Measurements from ENCODE around the gene SPAG4. TPM values are rescaled to one million over a fixed set of nuclear protein-coding genes. Genes with fewer than 3 reads are reported as not detected.

SPAG4 gene
- total RNA-seq, 2 experiments from 2014 or later = 15.5 to 17.1 TPM

DNA sequence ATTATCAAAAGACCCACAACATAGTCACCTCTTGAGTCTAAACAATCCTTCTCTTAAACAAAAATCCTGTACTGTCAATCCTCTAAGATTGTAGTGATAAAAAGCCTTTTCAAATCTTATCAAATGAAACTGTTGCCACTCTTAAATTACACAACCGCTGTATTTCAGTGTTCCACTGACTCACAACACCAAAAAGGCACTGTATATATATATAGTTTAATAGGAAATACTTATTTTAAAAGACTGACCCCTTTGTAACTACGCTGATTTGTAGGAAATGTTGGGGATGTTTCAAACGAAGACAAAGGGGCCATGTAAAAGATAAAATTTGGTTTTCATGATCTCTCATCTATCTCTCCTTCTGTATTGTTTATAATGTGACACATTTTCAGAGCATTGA, 35.0 kb downstream of the SPAG4 start:
- CTCF ChIA-PET = interaction anchor here (1.0 kb wide), 1 partner anchor 18 kb away, joined by 3 read pairs; no protein-coding TSS in a partner anchor

DNA sequence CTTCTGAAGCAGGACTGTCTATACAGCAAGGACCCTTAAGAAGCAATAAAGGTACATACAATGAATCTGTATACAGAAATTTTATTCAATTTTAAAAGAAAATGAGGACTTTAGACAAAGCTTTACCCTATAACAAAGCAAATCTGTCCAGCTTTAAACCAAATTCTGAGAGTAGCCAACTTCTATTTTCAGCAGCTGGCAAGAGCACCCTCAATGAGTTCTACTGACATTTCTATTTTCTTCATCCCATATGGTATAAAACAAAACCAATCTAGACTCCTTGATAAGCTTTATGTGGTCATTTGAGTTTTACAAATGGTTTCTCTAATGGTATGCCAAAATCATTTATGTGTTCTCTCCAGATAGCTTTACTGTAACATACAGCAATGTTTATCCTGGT, 36.3 kb downstream of the SPAG4 start:
- CTCF ChIA-PET = interaction anchor here (0.5 kb wide), 1 partner anchor 683 kb away, joined by 3 read pairs; no protein-coding TSS in a partner anchor

More for the DNA sequence above, 35.0 kb downstream of the SPAG4 start:
- H3K9me3 ChIP-seq (ENCODE audit: control insufficient read depth in 1 of 2, insufficient read depth in 1 of 2, low read length in 2 of 2) = no peaks in the 10 kb centered on the region
- H3K27ac ChIP-seq (ENCODE audit: low read depth in 1 of 2, low read length in 2 of 2) = no peak overlapping the region
- peaks cover 42% of the 10 kb centered on the region for H3K36me3 Mint-ChIP-seq (ENCODE audit: low read depth)
- no peaks in the 10 kb centered on the region for H3K27me3 ChIP-seq (ENCODE audit: control insufficient read depth in 1 of 2, insufficient read depth in 2 of 2, low read length in 2 of 2)
- H3K9me3 Mint-ChIP-seq = no peaks in the 10 kb centered on the region
- DNase-seq (no peak), ATAC-seq (ENCODE audit: poor library complexity) (no peak)
- H3K4me3 Mint-ChIP-seq = no peak overlapping the region
- H3K4me3 ChIP-seq (ENCODE audit: low read length) = no peak overlapping the region
- H3K27me3 Mint-ChIP-seq = no peaks in the 10 kb centered on the region
- H3K36me3 ChIP-seq (ENCODE audit: insufficient read depth, low read length) = peaks cover 44% of the 10 kb centered on the region
- H3K27ac Mint-ChIP-seq = peak overlapping the region; percentile 45
- H3K4me1 ChIP-seq (ENCODE audit: insufficient read depth, low read length) = peaks cover 20% of the 10 kb centered on the region
- TF ChIP-seq, protein P1, sequence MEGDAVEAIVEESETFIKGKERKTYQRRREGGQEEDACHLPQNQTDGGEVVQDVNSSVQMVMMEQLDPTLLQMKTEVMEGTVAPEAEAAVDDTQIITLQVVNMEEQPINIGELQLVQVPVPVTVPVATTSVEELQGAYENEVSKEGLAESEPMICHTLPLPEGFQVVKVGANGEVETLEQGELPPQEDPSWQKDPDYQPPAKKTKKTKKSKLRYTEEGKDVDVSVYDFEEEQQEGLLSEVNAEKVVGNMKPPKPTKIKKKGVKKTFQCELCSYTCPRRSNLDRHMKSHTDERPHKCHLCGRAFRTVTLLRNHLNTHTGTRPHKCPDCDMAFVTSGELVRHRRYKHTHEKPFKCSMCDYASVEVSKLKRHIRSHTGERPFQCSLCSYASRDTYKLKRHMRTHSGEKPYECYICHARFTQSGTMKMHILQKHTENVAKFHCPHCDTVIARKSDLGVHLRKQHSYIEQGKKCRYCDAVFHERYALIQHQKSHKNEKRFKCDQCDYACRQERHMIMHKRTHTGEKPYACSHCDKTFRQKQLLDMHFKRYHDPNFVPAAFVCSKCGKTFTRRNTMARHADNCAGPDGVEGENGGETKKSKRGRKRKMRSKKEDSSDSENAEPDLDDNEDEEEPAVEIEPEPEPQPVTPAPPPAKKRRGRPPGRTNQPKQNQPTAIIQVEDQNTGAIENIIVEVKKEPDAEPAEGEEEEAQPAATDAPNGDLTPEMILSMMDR (IDR thresholded peaks at IDR 0.05) = no peak
- intact Hi-C loops (cut with DNase I, micrococcal nuclease) = no loop called here
- H3K4me1 Mint-ChIP-seq (ENCODE audit: low read depth) = peaks cover 60% of the 10 kb centered on the region
- POLR2A ChIA-PET = no interaction called here

DNA sequence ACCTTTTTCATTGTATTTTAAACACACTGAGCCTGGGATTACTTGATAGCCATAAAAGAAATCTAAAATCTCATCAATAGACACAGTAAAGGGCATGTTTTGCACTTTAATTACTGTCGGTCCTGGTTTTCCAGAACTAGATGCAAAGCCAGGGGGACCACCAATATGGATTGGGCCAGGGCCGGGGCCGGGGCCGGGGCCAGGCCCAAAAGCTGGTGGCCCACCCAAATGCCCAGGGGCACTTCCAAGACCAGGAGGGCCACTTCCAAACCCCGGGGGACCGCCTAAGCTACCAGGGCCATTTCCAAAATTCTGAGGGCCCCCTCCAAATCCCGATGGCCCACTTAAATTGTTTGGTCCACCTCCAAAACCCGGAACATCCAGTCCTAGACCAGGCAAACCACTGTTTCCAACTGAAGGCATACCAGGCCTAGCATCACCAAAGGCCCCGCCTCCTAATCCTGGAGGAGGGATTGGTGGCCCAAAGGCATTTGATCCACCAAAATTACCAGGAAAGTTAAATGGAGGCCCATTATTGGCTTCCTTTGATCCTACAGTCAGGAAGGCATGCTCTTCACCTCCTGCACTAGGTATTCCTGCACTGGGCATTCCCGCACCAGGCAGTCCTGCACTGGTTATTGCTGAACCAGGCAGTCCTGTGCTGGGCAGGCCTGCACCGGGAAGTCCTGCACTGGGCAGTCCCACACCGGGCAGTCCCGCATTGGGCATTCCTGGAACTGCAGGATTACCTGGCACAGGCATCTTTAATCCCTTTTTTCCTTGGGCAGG, 37.2 kb downstream of the SPAG4 start:
- intact Hi-C loops (cut with DNase I, micrococcal nuclease) = no loop called here
- no peak for ATAC-seq (ENCODE audit: poor library complexity)
- Mint-ChIP-seq H3K27ac (peak overlapping the region; percentile 40), H3K4me3 (no peak overlapping the region), H3K27me3 (no peaks in the 10 kb centered on the region), H3K9me3 (no peaks in the 10 kb centered on the region), H3K4me1 (ENCODE audit: low read depth) (peaks cover 58% of the 10 kb centered on the region), H3K36me3 (ENCODE audit: low read depth) (peaks cover 47% of the 10 kb centered on the region)
- DNase-seq = no peak
- ChIA-PET CTCF (interaction anchor here (0.5 to 1.5 kb wide), 3 partner anchors 34 to 684 kb away, joined by 3 to 5 read pairs (median 3); no protein-coding TSS in a partner anchor), POLR2A (interaction anchor here (0.9 to 2.6 kb wide), 3 partner anchors 8 to 11 kb away, joined by 4 to 15 read pairs (median 6); partner anchors contain the start of genes CPNE1 and RBM12)
- no peaks in the 10 kb centered on the region for H3K27me3 ChIP-seq (ENCODE audit: control insufficient read depth in 1 of 2, insufficient read depth in 2 of 2, low read length in 2 of 2)
- peaks cover 21% of the 10 kb centered on the region for H3K4me1 ChIP-seq (ENCODE audit: insufficient read depth, low read length)
- TF ChIP-seq, protein P1 (IDR thresholded peaks at IDR 0.05) = no peak
- H3K36me3 ChIP-seq (ENCODE audit: insufficient read depth, low read length) = peaks cover 47% of the 10 kb centered on the region
- no peak overlapping the region for H3K4me3 ChIP-seq (ENCODE audit: low read length)
- H3K9me3 ChIP-seq (ENCODE audit: control insufficient read depth in 1 of 2, insufficient read depth in 1 of 2, low read length in 2 of 2) = no peaks in the 10 kb centered on the region
- no peak overlapping the region for H3K27ac ChIP-seq (ENCODE audit: low read depth in 1 of 2, low read length in 2 of 2)

More for the DNA sequence above, 36.3 kb downstream of the SPAG4 start:
- no peak overlapping the region for H3K27ac ChIP-seq (ENCODE audit: low read depth in 1 of 2, low read length in 2 of 2)
- H3K9me3 Mint-ChIP-seq = no peaks in the 10 kb centered on the region
- no peak for ATAC-seq (ENCODE audit: poor library complexity)
- no peak for DNase-seq
- POLR2A ChIA-PET = interaction anchor here (0.9 to 2.6 kb wide), 3 partner anchors 9 to 12 kb away, joined by 4 to 15 read pairs (median 6); partner anchors contain the start of genes CPNE1 and RBM12
- H3K4me1 ChIP-seq (ENCODE audit: insufficient read depth, low read length) = peaks cover 20% of the 10 kb centered on the region
- peaks cover 55% of the 10 kb centered on the region for H3K4me1 Mint-ChIP-seq (ENCODE audit: low read depth)
- intact Hi-C loops (cut with DNase I, micrococcal nuclease) = no loop called here
- peaks cover 47% of the 10 kb centered on the region for H3K36me3 ChIP-seq (ENCODE audit: insufficient read depth, low read length)
- H3K36me3 Mint-ChIP-seq (ENCODE audit: low read depth) = peaks cover 41% of the 10 kb centered on the region
- TF ChIP-seq, protein P1 (IDR thresholded peaks at IDR 0.05) = no peak
- H3K27ac Mint-ChIP-seq = peak overlapping the region; percentile 40
- H3K27me3 ChIP-seq (ENCODE audit: control insufficient read depth in 1 of 2, insufficient read depth in 2 of 2, low read length in 2 of 2) = no peaks in the 10 kb centered on the region
- H3K4me3 ChIP-seq (ENCODE audit: low read length) = no peak overlapping the region
- H3K9me3 ChIP-seq (ENCODE audit: control insufficient read depth in 1 of 2, insufficient read depth in 1 of 2, low read length in 2 of 2) = no peaks in the 10 kb centered on the region
- no peaks in the 10 kb centered on the region for H3K27me3 Mint-ChIP-seq
- no peak overlapping the region for H3K4me3 Mint-ChIP-seq

Measured in CD4-positive, alpha-beta T cell (primary cell).